Measurements from ENCODE around the gene UBAC2.
A peak's percentile ranks its signal among the peaks of the same experiment; 100 is the strongest.

UBAC2 gene

GRCh38 chr13:99421758-99422585 lies 221.3 kb downstream of the UBAC2 start:
- DNase-seq = no peak

GRCh38 chr13:99422586-99423220 lies 222.0 kb downstream of the UBAC2 start:
- no peak for DNase-seq

- DNase-seq = peak; percentile 67
Measured at GRCh38 chr13:99425485-99426341, 225.1 kb downstream of the UBAC2 start.

GRCh38 chr13:99426426-99426825 lies 225.8 kb downstream of the UBAC2 start:
- DNase-seq = no peak

- DNase-seq = no peak
Measured at GRCh38 chr13:99429670-99430069, 229.0 kb downstream of the UBAC2 start.

- peak; percentile 30 for DNase-seq
Measured at GRCh38 chr13:99431927-99432608, 231.4 kb downstream of the UBAC2 start.

GRCh38 chr13:99432609-99433542 lies 232.2 kb downstream of the UBAC2 start:
- DNase-seq = peak; percentile 92

- no peak for DNase-seq
Measured at GRCh38 chr13:99433543-99434075, 233.0 kb downstream of the UBAC2 start.

- peak; percentile 88 for DNase-seq
Measured at GRCh38 chr13:99434258-99434788, 233.7 kb downstream of the UBAC2 start.

- DNase-seq = no peak
Measured at GRCh38 chr13:99435116-99435515, 234.5 kb downstream of the UBAC2 start.

- no peak for DNase-seq
Measured at GRCh38 chr13:99435998-99436397, 235.3 kb downstream of the UBAC2 start.

Measured in CD4-positive, alpha-beta T cell treated with Interleukin-17A for 1 hour (primary cell).